ENCODE data around the gene OSBP2. TPM values are rescaled to one million over a fixed set of nuclear protein-coding genes. Genes with fewer than 3 reads are reported as not detected.

The OSBP2 gene
- total RNA-seq, 6 experiments from 2014 or later = 0.31 to 3.4 (median 0.93) TPM

DNA sequence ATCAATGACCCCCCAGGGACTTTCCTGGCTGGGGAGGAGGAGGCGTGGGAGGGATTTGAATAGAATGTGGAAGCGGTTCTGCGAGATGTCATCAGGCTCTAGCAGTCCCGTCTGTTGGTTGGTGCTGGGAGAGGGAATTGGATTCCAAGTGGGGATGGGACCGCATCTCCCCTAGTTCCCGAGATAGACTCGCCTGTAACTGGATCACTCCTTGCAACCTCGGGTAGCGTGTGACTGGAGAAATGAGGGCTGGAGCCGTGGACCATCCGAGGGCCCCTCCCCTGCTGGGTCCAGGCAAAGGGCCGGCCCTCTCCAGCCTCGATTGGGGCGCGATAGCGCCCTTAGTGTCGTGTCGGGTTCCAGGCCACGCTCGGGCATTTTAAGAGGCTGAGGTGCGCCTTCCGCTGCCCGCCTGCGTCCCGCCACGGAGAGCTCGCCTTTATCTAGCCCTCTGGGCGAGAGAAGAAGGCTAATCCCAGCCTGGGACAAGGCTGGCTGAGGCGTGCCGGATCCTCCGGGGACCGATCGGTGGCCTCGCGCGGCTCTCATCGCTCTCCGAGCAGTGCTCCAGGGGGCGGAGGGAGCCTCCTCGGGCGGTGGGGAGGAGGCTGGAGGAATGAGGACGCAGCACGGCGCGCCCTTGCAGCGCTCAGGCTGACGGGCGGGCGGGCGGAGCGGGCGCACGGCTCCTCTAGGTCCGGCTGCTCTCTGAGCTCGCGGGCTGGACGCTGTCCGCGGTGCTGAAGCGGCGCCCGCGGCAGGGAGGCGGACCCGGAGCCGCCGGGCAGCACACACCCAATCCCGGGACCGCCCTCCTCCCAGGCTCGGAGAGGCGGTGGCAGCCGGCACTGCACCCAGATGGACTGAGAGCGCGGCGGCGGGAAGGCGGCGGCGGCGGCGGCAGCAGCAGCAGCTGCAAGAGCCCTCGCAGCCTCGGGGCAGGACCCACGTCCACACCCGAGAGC, 107.8 kb downstream of the OSBP2 start:
- Histone ChIP-seq H3K9me3 (no peaks in the 10 kb centered on the region), H3K27me3 (no peaks in the 10 kb centered on the region), H3K27ac (no peak overlapping the region), H3K36me3 (no peaks in the 10 kb centered on the region), H3K4me1 (peaks cover 0 to 8% (median 0%) of the 10 kb centered on the region in 4 donors), H3K4me3 (peak overlapping the region in 1 of 3 donors; percentile 6)
- 6% methylated on average over 11 of the region's 85 CpGs for WGBS (ENCODE audit: insufficient coverage, low coverage, low lambda C conversion rate, missing lambda C conversion rate)
- intact Hi-C loops (cut with DNase I) = no loop called here
- DNase-seq (peak; percentile 86 to 89 (median 87)), ATAC-seq (peak; percentile 100)
- no peak for TF ChIP-seq POLR2A (IDR thresholded peaks at IDR 0.05)
- TF ChIP-seq, protein P1, sequence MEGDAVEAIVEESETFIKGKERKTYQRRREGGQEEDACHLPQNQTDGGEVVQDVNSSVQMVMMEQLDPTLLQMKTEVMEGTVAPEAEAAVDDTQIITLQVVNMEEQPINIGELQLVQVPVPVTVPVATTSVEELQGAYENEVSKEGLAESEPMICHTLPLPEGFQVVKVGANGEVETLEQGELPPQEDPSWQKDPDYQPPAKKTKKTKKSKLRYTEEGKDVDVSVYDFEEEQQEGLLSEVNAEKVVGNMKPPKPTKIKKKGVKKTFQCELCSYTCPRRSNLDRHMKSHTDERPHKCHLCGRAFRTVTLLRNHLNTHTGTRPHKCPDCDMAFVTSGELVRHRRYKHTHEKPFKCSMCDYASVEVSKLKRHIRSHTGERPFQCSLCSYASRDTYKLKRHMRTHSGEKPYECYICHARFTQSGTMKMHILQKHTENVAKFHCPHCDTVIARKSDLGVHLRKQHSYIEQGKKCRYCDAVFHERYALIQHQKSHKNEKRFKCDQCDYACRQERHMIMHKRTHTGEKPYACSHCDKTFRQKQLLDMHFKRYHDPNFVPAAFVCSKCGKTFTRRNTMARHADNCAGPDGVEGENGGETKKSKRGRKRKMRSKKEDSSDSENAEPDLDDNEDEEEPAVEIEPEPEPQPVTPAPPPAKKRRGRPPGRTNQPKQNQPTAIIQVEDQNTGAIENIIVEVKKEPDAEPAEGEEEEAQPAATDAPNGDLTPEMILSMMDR (IDR thresholded peaks at IDR 0.05) = peak; percentile 12 to 55 (median 38)

DNA sequence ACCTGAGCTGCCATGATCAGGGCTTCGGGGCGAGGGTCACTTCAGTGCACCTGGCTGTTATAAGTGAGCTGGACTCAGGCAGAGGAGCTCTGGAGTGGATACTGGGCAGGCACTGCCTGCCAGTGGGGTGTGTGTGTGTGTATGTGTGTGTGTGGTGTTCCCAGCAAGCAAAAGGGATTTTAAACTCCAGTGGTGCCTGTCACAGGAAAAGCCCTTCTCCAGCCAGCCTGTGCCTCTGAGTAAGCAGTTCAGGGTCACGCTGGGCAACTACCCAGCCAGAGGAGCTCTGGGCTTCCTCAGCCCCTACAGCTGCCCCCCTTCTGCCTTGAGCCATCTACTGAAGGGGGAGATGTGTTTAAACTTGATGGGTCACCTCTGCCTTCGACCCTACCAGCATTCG, 109.0 kb downstream of the OSBP2 start:
- DNase-seq (no peak), ATAC-seq (no peak)
- Histone ChIP-seq H3K4me1 (peaks cover 0 to 8% (median 0%) of the 10 kb centered on the region in 4 donors), H3K9me3 (no peaks in the 10 kb centered on the region), H3K27me3 (no peaks in the 10 kb centered on the region), H3K4me3 (no peak overlapping the region), H3K36me3 (no peaks in the 10 kb centered on the region), H3K27ac (no peak overlapping the region)
- intact Hi-C loops (cut with DNase I) = no loop called here
- no peak for TF ChIP-seq POLR2A (IDR thresholded peaks at IDR 0.05)
- TF ChIP-seq, protein P1 (IDR thresholded peaks at IDR 0.05) = no peak
- 73% methylated on average over 2 of the region's 5 CpGs for WGBS (ENCODE audit: insufficient coverage, low coverage, low lambda C conversion rate, missing lambda C conversion rate)

DNA sequence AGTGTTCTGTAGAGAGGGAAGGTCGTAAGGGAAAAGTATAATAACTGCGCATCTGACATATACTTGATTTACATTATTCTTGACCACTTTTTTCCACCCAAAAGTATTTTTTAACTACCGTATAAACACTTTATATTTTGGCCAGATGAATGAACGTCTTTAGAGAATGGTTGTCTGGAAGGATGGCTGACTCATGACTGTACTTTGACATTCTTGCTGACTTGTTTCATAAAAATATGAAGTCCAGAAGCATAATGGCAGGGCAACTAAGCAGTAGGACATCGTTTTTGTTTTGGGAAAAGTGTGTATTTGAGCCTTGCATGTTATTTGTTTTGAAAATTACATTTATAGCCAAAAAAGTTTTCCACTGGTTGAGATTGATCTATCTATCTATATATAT, 110.0 kb downstream of the OSBP2 start:
- H3K27me3 ChIP-seq = no peaks in the 10 kb centered on the region
- no peak for ATAC-seq
- TF ChIP-seq, protein P1 (IDR thresholded peaks at IDR 0.05) = no peak
- no peak for TF ChIP-seq POLR2A (IDR thresholded peaks at IDR 0.05)
- H3K4me3 ChIP-seq = no peak overlapping the region
- no peaks in the 10 kb centered on the region for H3K9me3 ChIP-seq
- no peak for DNase-seq
- WGBS (ENCODE audit: insufficient coverage, low coverage, low lambda C conversion rate, missing lambda C conversion rate) = 65% methylated on average over 5 of the region's 5 CpGs
- peaks cover 0 to 8% (median 0%) of the 10 kb centered on the region in 4 donors for H3K4me1 ChIP-seq
- no peak overlapping the region for H3K27ac ChIP-seq
- intact Hi-C loops (cut with DNase I) = no loop called here
- H3K36me3 ChIP-seq = no peaks in the 10 kb centered on the region

DNA sequence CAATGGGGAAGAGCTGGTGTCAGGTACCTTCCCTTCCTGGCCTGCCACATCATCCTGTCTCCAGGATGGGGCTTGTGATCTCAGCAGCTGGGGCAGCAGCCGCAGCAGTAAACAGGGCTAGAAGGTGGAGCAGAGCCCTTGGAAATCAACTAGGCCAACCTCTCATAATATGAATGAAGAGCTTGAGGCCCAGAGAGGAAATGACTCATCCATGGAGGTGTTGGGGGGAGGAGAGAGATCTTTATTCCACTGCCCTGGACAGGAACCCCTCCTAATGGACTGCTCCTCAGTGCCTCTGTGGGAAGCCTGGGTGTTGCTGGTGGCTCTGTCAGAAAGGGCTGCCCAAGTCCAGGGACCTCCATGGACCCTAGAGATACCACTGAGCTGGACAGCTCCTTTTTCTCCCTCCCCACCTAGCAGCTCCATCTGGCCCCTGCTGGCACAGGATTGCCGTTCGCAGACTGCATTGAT, 111.8 kb downstream of the OSBP2 start:
- WGBS (ENCODE audit: insufficient coverage, low coverage, low lambda C conversion rate, missing lambda C conversion rate) = no CpG with 5 or more reads among the region's 3 CpGs
- peaks cover 0 to 8% (median 0%) of the 10 kb centered on the region in 4 donors for H3K4me1 ChIP-seq
- no peak overlapping the region for H3K27ac ChIP-seq
- no peak for TF ChIP-seq POLR2A (IDR thresholded peaks at IDR 0.05)
- TF ChIP-seq, protein P1 (IDR thresholded peaks at IDR 0.05) = no peak
- ATAC-seq (no peak), DNase-seq (no peak)
- no peaks in the 10 kb centered on the region for H3K27me3 ChIP-seq
- no peak overlapping the region for H3K4me3 ChIP-seq
- no peaks in the 10 kb centered on the region for H3K9me3 ChIP-seq
- intact Hi-C loops (cut with DNase I) = no loop called here
- no peaks in the 10 kb centered on the region for H3K36me3 ChIP-seq

Data from right lobe of liver (tissue), 6 donors.